Loucy (cell line): ENCODE results near the gene BACH2.

Experiments used
- H2AFZ ChIP-seq: fragments of 200-600 bp; sonication (generic); 2 replicates; pipeline ENCODE4 v1.6.0; 2016; ENCODE audit warnings: antibody characterized with exemption, mild to moderate bottlenecking, low read length, moderate library complexity
- H3F3A ChIP-seq: fragments of 200-600 bp; 2 replicates; pipeline ENCODE4 v1.6.0; 2016; ENCODE audit warnings: antibody characterized with exemption, low read depth, mild to moderate bottlenecking
- H3K27me3 ChIP-seq: fragments of 200-600 bp; sonication (generic); 2 replicates; pipeline ENCODE4 v1.6.1; 2014; ENCODE audit warnings: low read length, mild to moderate bottlenecking; ENCODE audit not compliant: insufficient read depth, poor library complexity, severe bottlenecking
- H3K36me3 ChIP-seq: fragments of 200-600 bp; sonication (generic); 2 replicates; pipeline ENCODE4 v1.6.1; 2016; ENCODE audit warnings: low read length; ENCODE audit not compliant: insufficient read depth
- H3K4me1 ChIP-seq: fragments of 200-600 bp; sonication (generic); 2 replicates; pipeline ENCODE4 v1.5.1; 2014; ENCODE audit warnings: low read length, mild to moderate bottlenecking; ENCODE audit not compliant: insufficient read depth, poor library complexity, severe bottlenecking
- H3K4me2 ChIP-seq: fragments of 200-600 bp; sonication (generic); 2 replicates; pipeline ENCODE4 v1.6.0; 2014; ENCODE audit warnings: antibody characterized with exemption, low read length, low read depth, mild to moderate bottlenecking; ENCODE audit not compliant: poor library complexity, severe bottlenecking
- H3K4me3 ChIP-seq: fragments of 200-600 bp; sonication (generic); 2 replicates; pipeline ENCODE4 v1.5.1; 2014; ENCODE audit warnings: low read length, mild to moderate bottlenecking, mixed read lengths; ENCODE audit not compliant: poor library complexity, severe bottlenecking
- H3K79me2 ChIP-seq: fragments of 200-600 bp; sonication (generic); 2 replicates; pipeline ENCODE4 v1.6.1; 2014; ENCODE audit warnings: low read length; ENCODE audit not compliant: insufficient read depth
- H3K9ac ChIP-seq: fragments of 200-600 bp; sonication (generic); 2 replicates; pipeline ENCODE4 v1.6.0; 2014; ENCODE audit warnings: mild to moderate bottlenecking, low read depth, low read length, moderate library complexity; ENCODE audit not compliant: poor library complexity, severe bottlenecking
- H3K9me2 ChIP-seq: fragments of 200-600 bp; sonication (generic); replicated peaks from 2 replicates; pipeline ENCODE4 v1.6.1; 2016; ENCODE audit warnings: low read depth, low read length, mixed read lengths
- H3K9me3 ChIP-seq: fragments of 200-600 bp; sonication (generic); 2 replicates; pipeline ENCODE4 v1.6.1; 2014; ENCODE audit warnings: mild to moderate bottlenecking, antibody characterized with exemption, low read length, low read depth; ENCODE audit not compliant: insufficient read depth
- H4K20me1 ChIP-seq: fragments of 200-600 bp; sonication (generic); 2 replicates; pipeline ENCODE4 v1.6.0; 2014; ENCODE audit warnings: antibody characterized with exemption, low read length, mild to moderate bottlenecking; ENCODE audit not compliant: insufficient read depth, poor library complexity, severe bottlenecking
- CTCF ChIP-seq: fragments of 200-600 bp; sonication (generic); conservative IDR thresholded peaks from 2 replicates; pipeline ENCODE4 v1.5.1; 2014; ENCODE audit warnings: mild to moderate bottlenecking, antibody characterized with exemption, low read length
- EZH2phosphoT487 ChIP-seq: fragments of 200-600 bp; IDR thresholded peaks from 2 replicates; pipeline ENCODE4 v1.6.1; 2018; ENCODE audit warnings: antibody characterized with exemption, mild to moderate bottlenecking, moderate library complexity, borderline replicate concordance

The BACH2 gene

GRCh38 chr6:90078513-90079289, 217.9 kb downstream of the BACH2 start:
- Histone ChIP-seq H3K9me3 (no peaks in the 10 kb centered on the region), H3K9ac (no peak overlapping the region), H3F3A (no peaks in the 10 kb centered on the region), H2AFZ (no peak overlapping the region), H3K4me1 (peaks cover 43% of the 10 kb centered on the region), H3K27me3 (no peaks in the 10 kb centered on the region), H3K9me2 (no peaks in the 10 kb centered on the region), H3K79me2 (peaks cover 15% of the 10 kb centered on the region), H4K20me1 (no peaks in the 10 kb centered on the region), H3K4me3 (no peak overlapping the region), H3K36me3 (no peaks in the 10 kb centered on the region; the same call in 1 of the 2 replicates), H3K4me2 (no peak overlapping the region)
- no peak for TF ChIP-seq EZH2phosphoT487
- no peak for TF ChIP-seq CTCF

DNA sequence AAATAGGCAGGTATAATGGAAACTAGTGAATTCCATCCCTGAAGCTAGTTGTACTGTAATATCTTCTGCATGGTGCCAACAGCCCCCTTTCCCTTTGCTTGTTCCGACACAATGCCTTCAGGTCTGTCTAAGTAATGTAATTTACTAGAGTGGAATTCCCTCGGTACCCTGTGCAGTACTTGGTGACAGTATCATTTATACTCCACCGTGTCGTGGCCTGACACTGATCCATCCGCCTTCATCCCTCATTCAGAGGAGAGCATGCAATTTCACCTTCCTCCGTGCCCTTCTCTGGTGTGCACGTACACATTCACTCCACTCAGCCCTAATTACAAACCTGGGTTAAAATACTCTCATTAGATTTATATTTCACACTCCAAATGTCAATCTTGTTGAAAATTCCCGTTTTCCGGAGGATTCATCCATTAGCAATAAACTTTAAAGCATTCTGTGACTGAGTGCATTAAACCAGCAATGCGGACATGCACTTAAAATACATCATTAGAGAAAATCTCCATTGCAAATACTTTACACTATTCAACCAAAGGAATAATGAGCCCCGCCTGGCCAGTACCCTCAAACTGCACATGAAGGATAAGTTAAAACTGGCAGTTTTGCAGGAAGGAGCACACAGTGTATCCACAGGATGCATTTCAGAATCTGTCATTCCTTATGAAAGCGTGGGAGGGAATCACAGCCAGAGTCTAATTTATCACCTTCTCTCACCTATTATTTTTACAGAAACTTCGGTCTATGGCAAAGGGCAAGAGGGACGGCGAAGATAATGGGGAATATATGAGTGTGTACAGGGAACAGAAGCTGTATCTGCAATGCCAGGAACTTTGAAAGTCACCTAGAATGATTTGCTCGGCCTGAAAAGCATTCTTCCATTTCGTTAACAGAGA, 219.9 kb downstream of the BACH2 start:
- H3K9ac ChIP-seq = no peak overlapping the region
- H3K4me3 ChIP-seq = no peak overlapping the region
- no peak for TF ChIP-seq CTCF
- no peak for TF ChIP-seq EZH2phosphoT487
- peaks cover 11% of the 10 kb centered on the region; the same call in 1 of the 2 replicates for H3F3A ChIP-seq
- H3K79me2 ChIP-seq = peaks cover 19% of the 10 kb centered on the region
- peaks cover 59% of the 10 kb centered on the region for H3K4me1 ChIP-seq
- H3K27me3 ChIP-seq = no peaks in the 10 kb centered on the region
- no peaks in the 10 kb centered on the region for H4K20me1 ChIP-seq
- H3K4me2 ChIP-seq = no peak overlapping the region
- no peaks in the 10 kb centered on the region for H3K9me3 ChIP-seq
- no peaks in the 10 kb centered on the region for H3K9me2 ChIP-seq
- no peak overlapping the region for H2AFZ ChIP-seq
- H3K36me3 ChIP-seq = no peaks in the 10 kb centered on the region; the same call in 1 of the 2 replicates

DNA sequence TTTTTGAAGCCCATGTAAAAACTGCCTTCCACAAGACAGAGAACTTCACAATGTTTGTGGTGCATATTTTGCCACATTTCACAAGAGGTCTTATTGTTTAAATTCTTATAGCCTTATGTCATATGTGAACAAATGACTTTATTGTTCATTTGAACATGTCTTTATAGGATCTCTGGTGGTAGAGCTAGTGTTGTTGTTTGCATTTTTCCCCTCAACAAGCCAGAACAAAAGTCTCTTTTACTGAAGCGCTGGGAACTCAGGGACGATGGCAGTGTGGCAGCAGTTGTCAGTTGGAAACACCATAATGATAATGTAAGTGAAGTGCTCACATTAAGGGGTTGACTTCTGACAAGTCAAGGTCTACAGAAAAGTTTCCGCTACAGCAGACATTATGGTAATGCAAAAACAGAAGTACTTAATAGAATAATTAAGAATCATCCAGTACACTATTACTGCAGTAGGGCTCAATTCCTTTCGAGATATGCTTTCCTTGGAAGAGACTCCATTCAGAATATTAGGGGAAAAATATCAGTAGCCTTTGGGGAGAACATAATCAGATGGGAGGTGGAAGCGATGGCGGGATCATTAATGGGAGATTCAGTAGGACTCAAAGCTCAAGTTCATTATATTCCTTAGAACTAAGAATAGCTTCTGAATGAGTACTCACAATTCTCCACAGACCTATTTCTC, 222.3 kb downstream of the BACH2 start:
- peaks cover 2% of the 10 kb centered on the region; the same call in 1 of the 2 replicates for H3K36me3 ChIP-seq
- H3F3A ChIP-seq = peaks cover 11% of the 10 kb centered on the region; the same call in 1 of the 2 replicates
- H3K4me3 ChIP-seq = no peak overlapping the region
- peaks cover 48% of the 10 kb centered on the region for H3K4me1 ChIP-seq
- no peak overlapping the region for H3K9ac ChIP-seq
- H3K9me2 ChIP-seq = no peaks in the 10 kb centered on the region
- no peak for TF ChIP-seq CTCF
- TF ChIP-seq EZH2phosphoT487 = no peak
- no peaks in the 10 kb centered on the region for H3K27me3 ChIP-seq
- no peak overlapping the region for H2AFZ ChIP-seq
- H4K20me1 ChIP-seq = no peaks in the 10 kb centered on the region
- H3K9me3 ChIP-seq = no peaks in the 10 kb centered on the region
- H3K79me2 ChIP-seq = peaks cover 23% of the 10 kb centered on the region; the same call in 1 of the 2 replicates
- H3K4me2 ChIP-seq = no peak overlapping the region
